ENCODE measurements around the gene ZNF688. TPM values are rescaled to one million over a fixed set of nuclear protein-coding genes. Genes with fewer than 3 reads are reported as not detected.

ZNF688 gene
- total and polyA plus RNA-seq, 9 of the 15 experiments (the other 6 are each of a cell fraction or from before 2014, with no cell fraction given), result 0.48 to 12.9 (median 4.5) TPM

- TF ChIP-seq MAX (CRISPR knock-in tag; IDR thresholded peaks at IDR 0.05), result 0 out of 2 replicates have a peak, but pooled peaks have one; percentile 13
Observed at GRCh38 chr16:30528799-30529457, 42.6 kb downstream of the ZNF688 start (continued).

GRCh38 chr16:30527635-30528178 lies 43.8 kb downstream of the ZNF688 start:
- H3K9me1 ChIP-seq (ENCODE audit: control insufficient read depth, insufficient read depth, low read length), result no peaks in the 10 kb centered on the region
- ChIA-PET POLR2A (interaction anchor here (0.6 to 1.7 kb wide), 12 partner anchors 8 to 82 kb away, joined by 3 to 11 read pairs (median 5); partner anchors contain the start of genes SEPHS2 and ZNF688), CTCF (ENCODE audit: low intra/inter-chr PET ratio) (interaction anchor here (0.6 kb wide), 1 partner anchor 84 kb away, joined by 3 read pairs; no protein-coding TSS in a partner anchor)
- ATAC-seq, result no peak
- in situ Hi-C loops (cut with MboI), result no loop called here
- H3K27ac ChIP-seq (ENCODE audit: extremely low read depth, low read depth, low read length), result peak overlapping the region; percentile 97
- intact Hi-C loops (cut with micrococcal nuclease), result loop anchor here (2.0 to 5.0 kb wide), 3 partner anchors 35 to 83 kb away; partner anchors contain the start of gene SEPHS2
- no peaks in the 10 kb centered on the region for H3K27me3 ChIP-seq (ENCODE audit: control insufficient read depth in 2 of 2, insufficient read depth in 2 of 2, low read length in 2 of 2)
- H3K36me3 ChIP-seq (ENCODE audit: control insufficient read depth, insufficient read depth, low read length), result peaks cover 17% of the 10 kb centered on the region; the same call in 2 of the 3 replicates
- BruUV-seq (replicated peaks), result TSS peak; percentile 73
- 31% methylated on average over 13 of the region's 14 CpGs for WGBS (ENCODE audit: insufficient coverage, low coverage, missing lambda C conversion rate)
- H2AFZ ChIP-seq (ENCODE audit: low read depth, low read length), result peak overlapping the region; percentile 64
- H3K9ac ChIP-seq (ENCODE audit: insufficient read depth in 1 of 2, low read depth in 2 of 2, low read length in 2 of 2), result peak overlapping the region; percentile 16 to 79; a peak in 3 of 4 replicates
- peaks cover 19% of the 10 kb centered on the region for H3K79me2 ChIP-seq (ENCODE audit: control insufficient read depth, insufficient read depth, low read length)
- DNase-seq (ENCODE audit: extremely low read depth in 1 of 4, low spot score in 3 of 4), result no peak
- H3K9me3 ChIP-seq (replicated peaks; ENCODE audit: control insufficient read depth, insufficient read depth, low read depth, low read length), result no peaks in the 10 kb centered on the region
- peak overlapping the region; percentile 78 for H3K4me3 ChIP-seq
- H4K20me1 ChIP-seq (replicated peaks; ENCODE audit: control insufficient read depth, insufficient read depth, low read length), result no peaks in the 10 kb centered on the region
- H3K4me2 ChIP-seq (ENCODE audit: insufficient read depth, low read length), result peak overlapping the region; percentile 68
- no peak for FAIRE-seq
- peaks cover 34 to 71% of the 10 kb centered on the region in 2 experiments; a peak in 4 of 5 replicates for H3K4me1 ChIP-seq (replicated peaks in 1 of 2; ENCODE audit: control insufficient read depth in 2 of 2, insufficient read depth in 2 of 2, low read length in 2 of 2)
- TF ChIP-seq MAZ (CRISPR knock-in tag; conservative IDR thresholded peaks at IDR 0.05 in 1 of 2, IDR thresholded peaks at IDR 0.05 in 1 of 2) (no peak), ZNF696 (CRISPR knock-in tag; conservative IDR thresholded peaks at IDR 0.05) (0 out of 2 replicates have a peak, but pooled peaks have one; percentile 18), FOXO4 (CRISPR knock-in tag; IDR thresholded peaks at IDR 0.05) (0 out of 2 replicates have a peak, but pooled peaks have one; percentile 45), RFX5 (IDR thresholded peaks at IDR 0.05; ENCODE audit: low read depth, low read length) (no peak), TRIM28 (IDR thresholded peaks at IDR 0.05) (no peak), PBX2 (CRISPR knock-in tag; IDR thresholded peaks at IDR 0.05; ENCODE audit: low read depth) (no peak), PBX2 (tag; conservative IDR thresholded peaks at IDR 0.05; ENCODE audit: low read depth) (no peak), SPI1 (IDR thresholded peaks at IDR 0.05; ENCODE audit: borderline replicate concordance, low read depth, low read length) (peak; percentile 97), SMARCC2 (IDR thresholded peaks at IDR 0.05; ENCODE audit: low read depth) (no peak), ZBTB26 (CRISPR knock-in tag; IDR thresholded peaks at IDR 0.05) (peak; percentile 64; the same call in 1 of the 2 replicates), NR2F6 (CRISPR knock-in tag; IDR thresholded peaks at IDR 0.05) (0 out of 2 replicates have a peak, but pooled peaks have one; percentile 77)
